H1 (cell line): ENCODE data around the gene ME3. TPM values are rescaled to one million over a fixed set of nuclear protein-coding genes. Genes with fewer than 3 reads are reported as not detected.

Experiments
- CTCF ChIA-PET: fragments of 300-600 bp; sonication (Branson Sonifier 250); formaldehyde crosslinking; loops from one replicate; lab custom pipeline; 2021; ENCODE audit not compliant: partially characterized antibody; lab: Charles Lee
- POLR2A ChIA-PET: fragments of 300-600 bp; sonication (Branson Sonifier 250); formaldehyde crosslinking; loops from one replicate; lab custom pipeline; 2021; ENCODE audit warnings: inconsistent platforms; ENCODE audit not compliant: partially characterized antibody; lab: Charles Lee
- DNase-seq, 2 experiments: peaks; one replicate each; pipeline versions ENCODE4 v3.0.0 to v3.0.0-alpha.2; 2010 to 2022; ENCODE audit warnings: low spot score in 2 of 2, low read depth in 1 of 2, mixed read lengths in 1 of 2
- FAIRE-seq: peaks from 2 replicates; lab custom pipeline; 2011; peaks lifted over from hg19 to GRCh38; lab: Jason Lieb, UNC
- H2AFZ ChIP-seq: 2 replicates; pipeline ENCODE4 v1.8.1; 2012; ENCODE audit warnings: low read length, inconsistent platforms
- H2AK5ac ChIP-seq: 2 replicates; pipeline ENCODE4 v1.6.1; 2013; ENCODE audit warnings: low read depth, low read length
- H2BK120ac ChIP-seq: replicated peaks from 2 replicates; pipeline ENCODE3; 2013; ENCODE audit warnings: low read depth, low read length, inconsistent platforms
- H2BK12ac ChIP-seq: 2 replicates; pipeline ENCODE4 v1.6.1; 2013; ENCODE audit warnings: low read depth, low read length
- H2BK15ac ChIP-seq: 2 replicates; pipeline ENCODE4 v1.6.1; 2013; ENCODE audit warnings: low read length
- H2BK20ac ChIP-seq: 2 replicates; pipeline ENCODE4 v1.6.1; 2013; ENCODE audit warnings: low read length
- H2BK5ac ChIP-seq: 2 replicates; pipeline ENCODE4 v1.6.1; 2013; ENCODE audit warnings: low read depth, low read length
- H3K14ac ChIP-seq: 2 replicates; pipeline ENCODE4 v1.6.1; 2013; ENCODE audit warnings: inconsistent platforms; ENCODE audit not compliant: insufficient read length
- H3K18ac ChIP-seq: 2 replicates; pipeline ENCODE4 v1.6.1; 2013; ENCODE audit warnings: low read length; ENCODE audit errors: extremely low read depth
- H3K23ac ChIP-seq: 2 replicates; pipeline ENCODE4 v1.6.1; 2013; ENCODE audit warnings: inconsistent platforms; ENCODE audit not compliant: insufficient read length
- H3K23me2 ChIP-seq: 2 replicates; pipeline ENCODE4 v1.6.1; 2013; ENCODE audit warnings: low read depth, low read length
- H3K27ac ChIP-seq: 2 replicates; pipeline ENCODE4 v1.6.1; 2011; ENCODE audit warnings: low read depth, low read length, inconsistent platforms
- H3K27me3 ChIP-seq, 4 experiments: replicated peaks in 1 of 4; 1 replicate in 1 of 4; 2 replicates in 3 of 4; pipeline versions ENCODE4 v1.6.1 to v1.8.1; 2011 to 2013; ENCODE audit warnings: low read length in 3 of 4, mild to moderate bottlenecking in 3 of 4, inconsistent platforms in 2 of 4, mixed read lengths in 2 of 4, moderate library complexity in 1 of 4; ENCODE audit not compliant: control insufficient read depth in 3 of 4, insufficient read depth in 3 of 4; ENCODE audit errors: extremely low read depth in 1 of 4
- H3K36me3 ChIP-seq, 4 experiments: 2 replicates each; pipeline versions ENCODE4 v1.6.1 to v1.8.1; 2011 to 2013; ENCODE audit warnings: mild to moderate bottlenecking in 4 of 4, low read length in 3 of 4, moderate library complexity in 2 of 4, control low read depth in 1 of 4, inconsistent platforms in 1 of 4; ENCODE audit not compliant: insufficient read depth in 4 of 4, control insufficient read depth in 2 of 4
- H3K4ac ChIP-seq: replicated peaks from 2 replicates; pipeline ENCODE3; 2013; ENCODE audit warnings: low read length, low read depth, mixed read lengths, inconsistent platforms; ENCODE audit not compliant: insufficient read length
- H3K4me1 ChIP-seq, 4 experiments: replicated peaks in 1 of 4; 1 replicate in 1 of 4; 2 replicates in 3 of 4; pipeline versions ENCODE4 v1.6.1 to v1.8.1; 2011 to 2013; ENCODE audit warnings: low read length in 3 of 4, inconsistent platforms in 2 of 4, mixed read lengths in 1 of 4; ENCODE audit not compliant: insufficient read depth in 4 of 4, control insufficient read depth in 3 of 4
- H3K4me2 ChIP-seq, 2 experiments: 2 replicates each; pipeline versions ENCODE4 v1.6.1 to v1.8.1; 2011 to 2013; ENCODE audit warnings: low read depth in 2 of 2, low read length in 2 of 2, control low read depth in 1 of 2, inconsistent platforms in 1 of 2, mild to moderate bottlenecking in 1 of 2; ENCODE audit not compliant: insufficient read depth in 1 of 2
- H3K4me3 ChIP-seq, 4 experiments: fragments of 200-600, 300-600 bp in 1 of 4; sonication (generic), shearing (Covaris generic), sonication (Bioruptor Twin) in 1 of 4; 2 replicates each; pipeline versions ENCODE4 v1.5.1 to v1.8.1; 2011 to 2016; ENCODE audit warnings: low read length in 4 of 4, low read depth in 3 of 4, control low read depth in 2 of 4, inconsistent platforms in 2 of 4, mild to moderate bottlenecking in 2 of 4, mixed read lengths in 1 of 4, moderate library complexity in 1 of 4; ENCODE audit not compliant: insufficient read depth in 2 of 4; ENCODE audit errors: extremely low read depth in 1 of 4
- H3K56ac ChIP-seq: replicated peaks from 2 replicates; pipeline ENCODE3; 2013; ENCODE audit warnings: low read depth, mild to moderate bottlenecking, mixed read lengths, low read length, inconsistent platforms; ENCODE audit not compliant: insufficient read length
- H3K79me1 ChIP-seq: 2 replicates; pipeline ENCODE4 v1.6.1; 2013; ENCODE audit warnings: low read depth, low read length, control low read depth
- H3K79me2 ChIP-seq, 2 experiments: 2 replicates each; pipeline versions ENCODE4 v1.6.1 to v1.8.1; 2012 to 2013; ENCODE audit warnings: low read length in 2 of 2, mild to moderate bottlenecking in 2 of 2, inconsistent platforms in 1 of 2; ENCODE audit not compliant: insufficient read depth in 2 of 2, control insufficient read depth in 1 of 2
- H3K9ac ChIP-seq, 4 experiments: replicated peaks in 1 of 4; 1 replicate in 1 of 4; 2 replicates in 3 of 4; pipeline versions ENCODE4 v1.6.1 to v1.8.1; 2011 to 2013; ENCODE audit warnings: low read depth in 3 of 4, low read length in 3 of 4, control low read depth in 2 of 4, mild to moderate bottlenecking in 2 of 4, moderate library complexity in 2 of 4, inconsistent platforms in 1 of 4; ENCODE audit errors: extremely low read depth in 1 of 4
- H3K9me3 ChIP-seq, 2 experiments: 2 replicates each; pipeline versions ENCODE4 v1.6.1 to v1.8.1; 2012 to 2013; ENCODE audit warnings: mild to moderate bottlenecking in 2 of 2, moderate library complexity in 2 of 2, control low read depth in 1 of 2, inconsistent platforms in 1 of 2, low read depth in 1 of 2, low read length in 1 of 2, mixed read lengths in 1 of 2; ENCODE audit not compliant: insufficient read depth in 2 of 2
- H4K20me1 ChIP-seq, 2 experiments: replicated peaks in 1 of 2; 2 replicates each; pipeline versions ENCODE3 to v1.8.1; 2011 to 2013; ENCODE audit warnings: inconsistent platforms in 2 of 2, low read length in 2 of 2, mild to moderate bottlenecking in 1 of 2; ENCODE audit not compliant: insufficient read depth in 2 of 2, control insufficient read depth in 1 of 2
- H4K5ac ChIP-seq: 2 replicates; pipeline ENCODE4 v1.6.1; 2013; ENCODE audit warnings: low read length, low read depth, mixed read lengths, inconsistent platforms; ENCODE audit not compliant: insufficient read length
- H4K8ac ChIP-seq: 2 replicates; pipeline ENCODE4 v1.8.0; 2013; ENCODE audit warnings: mild to moderate bottlenecking, moderate library complexity, low read length, inconsistent platforms; ENCODE audit not compliant: insufficient read depth; ENCODE audit errors: extremely low read depth
- H4K91ac ChIP-seq: replicated peaks from 2 replicates; pipeline ENCODE3; 2013; ENCODE audit warnings: low read length, mixed read lengths, inconsistent platforms; ENCODE audit not compliant: insufficient read length
- JUN ChIP-seq: IDR thresholded peaks from 2 replicates; pipeline ENCODE4 v1.6.1; 2011; ENCODE audit warnings: low read depth, mild to moderate bottlenecking, improper control_type of control experiment, low read length
- JUND ChIP-seq: IDR thresholded peaks from 2 replicates; pipeline ENCODE4 v1.6.1; 2011; ENCODE audit warnings: mild to moderate bottlenecking, improper control_type of control experiment, low read length
- KDM1A ChIP-seq: fragments of 200-600, 300-600 bp; sonication (generic); IDR thresholded peaks from 2 replicates; pipeline ENCODE4 v1.7.1; 2016; ENCODE audit warnings: mild to moderate bottlenecking, low read length, borderline replicate concordance
- NANOG ChIP-seq: IDR thresholded peaks from 2 replicates; pipeline ENCODE4 v1.6.1; 2011; ENCODE audit warnings: low read length, low read depth, mild to moderate bottlenecking, inconsistent platforms; ENCODE audit not compliant: insufficient read depth, poor library complexity, severe bottlenecking
- RXRA ChIP-seq: IDR thresholded peaks from 2 replicates; pipeline ENCODE4 v1.6.1; 2011; ENCODE audit warnings: low read depth, mild to moderate bottlenecking, low read length, moderate library complexity; ENCODE audit not compliant: insufficient read depth
- SIX5 ChIP-seq: IDR thresholded peaks from 2 replicates; pipeline ENCODE4 v1.6.1; 2011; ENCODE audit warnings: mild to moderate bottlenecking, low read depth, low read length
- TAF7 ChIP-seq: optimal IDR thresholded peaks from 2 replicates; pipeline ENCODE3; 2011; ENCODE audit warnings: low read depth, mild to moderate bottlenecking, inconsistent platforms, low read length, moderate library complexity, borderline replicate concordance
- WGBS, 2 experiments: shearing (Covaris generic) in 1 of 2; methylation state at CpG; one replicate each; pipeline versions ENCODE4 v1.1.6 to v1.1.7; 2013 to 2015; ENCODE audit warnings: low lambda C conversion rate in 2 of 2, mixed read lengths in 2 of 2, inconsistent platforms in 1 of 2, low coverage in 1 of 2, missing lambda C conversion rate in 1 of 2; ENCODE audit not compliant: insufficient replicate concordance in 2 of 2, insufficient coverage in 1 of 2, insufficient read length in 1 of 2; ENCODE audit errors: extremely low coverage in 1 of 2, missing lambda C conversion rate in 1 of 2; 5-methylcytosine and 5-hydroxymethylcytosine counted together
- polyA plus RNA-seq, 7 experiments: library from polyadenylated mRNA; depleted of rRNA in 3 of 7; stranded (reverse) in 5 of 7; unstranded in 2 of 7; fragments of >200 nt in 5 of 7; fragments of 200-250 nt in 2 of 7; gene quantifications; 1 replicate in 5 of 7; 2 replicates in 1 of 7; 4 replicates in 1 of 7; pipeline versions ENCODE4 v1.2.1 to v1.2.3, GENCODE V29; 2011 to 2013; ENCODE audit warnings: missing spikeins in 2 of 7, mixed read lengths in 2 of 7
- total RNA-seq: library from RNA; stranded (reverse); fragmentation: NEBNext Ultra II Directional; extraction: Animal tissue kit (Norgen Biotek cat#: 25700); gene quantifications from 2 replicates; pipeline ENCODE4 v1.2.1, GENCODE V29; 2021

Gene ME3
- total and polyA plus RNA-seq, 2 of the 8 experiments (the other 6 are each of a cell fraction or from before 2014, with no cell fraction given): 1.5 to 2.8 TPM

DNA sequence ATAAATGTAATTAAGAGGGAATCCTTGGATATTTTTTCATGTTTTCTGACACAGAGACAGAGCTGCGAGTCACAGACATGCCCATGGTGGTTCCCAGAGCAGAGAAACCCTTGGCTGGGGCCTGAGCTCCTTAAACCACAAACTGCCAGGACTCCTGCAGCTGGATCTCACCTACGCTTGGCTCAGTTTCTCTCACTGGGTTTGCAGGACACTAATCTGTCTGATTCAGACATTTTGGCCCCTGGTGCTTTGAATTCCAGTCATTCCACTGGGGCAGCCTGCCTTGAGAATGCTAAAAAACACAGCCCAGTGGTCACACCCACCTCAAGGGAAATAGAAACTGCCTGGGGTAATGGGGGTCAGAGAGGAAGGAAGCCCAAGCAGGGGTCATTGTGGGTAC lies 175.1 kb downstream of the ME3 start:
- H3K23ac ChIP-seq: no peak overlapping the region
- H3K27ac ChIP-seq: no peak overlapping the region
- CTCF ChIA-PET: interaction anchor here (1.1 to 1.5 kb wide), 5 partner anchors 10 to 97 kb away, joined by 3 to 6 read pairs (median 3); no protein-coding TSS in a partner anchor
- TF ChIP-seq JUND (no peak), KDM1A (no peak), TAF7 (no peak), NANOG (no peak), RXRA (no peak), JUN (no peak), SIX5 (no peak)

More for the DNA sequence above, 175.1 kb downstream of the ME3 start:
- H3K79me2 ChIP-seq: no peaks in the 10 kb centered on the region
- H3K27me3 ChIP-seq: no peaks in the 10 kb centered on the region
- H4K5ac ChIP-seq: no peak overlapping the region
- H3K4me1 ChIP-seq: peaks cover 3 to 11% (median 5%) of the 10 kb centered on the region in 4 experiments; a peak in 4 of 7 replicates
- H2BK15ac ChIP-seq: no peak overlapping the region
- no peak overlapping the region for H3K4me3 ChIP-seq
- WGBS, 2 experiments: 90% methylated on average over 2 of the region's 2 CpGs; no CpG with 5 or more reads in 1 of the 2 experiments
- no peak overlapping the region; the same call in 1 of the 2 replicates for H2BK12ac ChIP-seq
- POLR2A ChIA-PET: no interaction called here
- no peaks in the 10 kb centered on the region for H3K9me3 ChIP-seq
- H3K9ac ChIP-seq: no peak overlapping the region
- H2BK20ac ChIP-seq: no peak overlapping the region
- H2BK5ac ChIP-seq: no peak overlapping the region
- DNase-seq: no peak
- no peak overlapping the region for H4K91ac ChIP-seq
- no peak overlapping the region for H2AK5ac ChIP-seq
- no peaks in the 10 kb centered on the region; the same call in 1 of the 2 replicates for H3K23me2 ChIP-seq
- FAIRE-seq: no peak
- H3K4ac ChIP-seq: no peak overlapping the region
- no peak overlapping the region for H3K4me2 ChIP-seq
- no peak overlapping the region for H2BK120ac ChIP-seq
- no peak overlapping the region for H3K18ac ChIP-seq
- no peak overlapping the region for H4K8ac ChIP-seq
- H3K56ac ChIP-seq: no peak overlapping the region
- H2AFZ ChIP-seq: no peak overlapping the region
- no peak overlapping the region for H3K14ac ChIP-seq
- no peaks in the 10 kb centered on the region for H3K36me3 ChIP-seq
- H4K20me1 ChIP-seq: no peaks in the 10 kb centered on the region
- H3K79me1 ChIP-seq: no peaks in the 10 kb centered on the region
